H1 (cell line): ENCODE measurements around the gene DPF3. TPM values are rescaled to one million over a fixed set of nuclear protein-coding genes. Genes with fewer than 3 reads are reported as not detected.

ENCODE experiments used
- CTCF ChIA-PET: fragments of 300-600 bp; sonication (Branson Sonifier 250); formaldehyde crosslinking; loops from one replicate; lab custom pipeline; 2021; ENCODE audit not compliant: partially characterized antibody; lab: Charles Lee
- POLR2A ChIA-PET: fragments of 300-600 bp; sonication (Branson Sonifier 250); formaldehyde crosslinking; loops from one replicate; lab custom pipeline; 2021; ENCODE audit warnings: inconsistent platforms; ENCODE audit not compliant: partially characterized antibody; lab: Charles Lee
- DNase-seq, 2 experiments: peaks; one replicate each; pipeline versions ENCODE4 v3.0.0 to v3.0.0-alpha.2; 2010 to 2022; ENCODE audit warnings: low spot score in 2 of 2, low read depth in 1 of 2, mixed read lengths in 1 of 2
- FAIRE-seq: peaks from 2 replicates; lab custom pipeline; 2011; peaks lifted over from hg19 to GRCh38; lab: Jason Lieb, UNC
- H2AFZ ChIP-seq: 2 replicates; pipeline ENCODE4 v1.8.1; 2012; ENCODE audit warnings: low read length, inconsistent platforms
- H2AK5ac ChIP-seq: 2 replicates; pipeline ENCODE4 v1.6.1; 2013; ENCODE audit warnings: low read depth, low read length
- H2BK120ac ChIP-seq: replicated peaks from 2 replicates; pipeline ENCODE3; 2013; ENCODE audit warnings: low read depth, low read length, inconsistent platforms
- H2BK12ac ChIP-seq: 2 replicates; pipeline ENCODE4 v1.6.1; 2013; ENCODE audit warnings: low read depth, low read length
- H2BK15ac ChIP-seq: 2 replicates; pipeline ENCODE4 v1.6.1; 2013; ENCODE audit warnings: low read length
- H2BK20ac ChIP-seq: 2 replicates; pipeline ENCODE4 v1.6.1; 2013; ENCODE audit warnings: low read length
- H2BK5ac ChIP-seq: 2 replicates; pipeline ENCODE4 v1.6.1; 2013; ENCODE audit warnings: low read depth, low read length
- H3K14ac ChIP-seq: 2 replicates; pipeline ENCODE4 v1.6.1; 2013; ENCODE audit warnings: inconsistent platforms; ENCODE audit not compliant: insufficient read length
- H3K18ac ChIP-seq: 2 replicates; pipeline ENCODE4 v1.6.1; 2013; ENCODE audit warnings: low read length; ENCODE audit errors: extremely low read depth
- H3K23ac ChIP-seq: 2 replicates; pipeline ENCODE4 v1.6.1; 2013; ENCODE audit warnings: inconsistent platforms; ENCODE audit not compliant: insufficient read length
- H3K23me2 ChIP-seq: 2 replicates; pipeline ENCODE4 v1.6.1; 2013; ENCODE audit warnings: low read depth, low read length
- H3K27ac ChIP-seq: 2 replicates; pipeline ENCODE4 v1.6.1; 2011; ENCODE audit warnings: low read depth, low read length, inconsistent platforms
- H3K27me3 ChIP-seq, 4 experiments: replicated peaks in 1 of 4; 1 replicate in 1 of 4; 2 replicates in 3 of 4; pipeline versions ENCODE4 v1.6.1 to v1.8.1; 2011 to 2013; ENCODE audit warnings: low read length in 3 of 4, mild to moderate bottlenecking in 3 of 4, inconsistent platforms in 2 of 4, mixed read lengths in 2 of 4, moderate library complexity in 1 of 4; ENCODE audit not compliant: control insufficient read depth in 3 of 4, insufficient read depth in 3 of 4; ENCODE audit errors: extremely low read depth in 1 of 4
- H3K36me3 ChIP-seq, 4 experiments: 2 replicates each; pipeline versions ENCODE4 v1.6.1 to v1.8.1; 2011 to 2013; ENCODE audit warnings: mild to moderate bottlenecking in 4 of 4, low read length in 3 of 4, moderate library complexity in 2 of 4, control low read depth in 1 of 4, inconsistent platforms in 1 of 4; ENCODE audit not compliant: insufficient read depth in 4 of 4, control insufficient read depth in 2 of 4
- H3K4ac ChIP-seq: replicated peaks from 2 replicates; pipeline ENCODE3; 2013; ENCODE audit warnings: low read length, low read depth, mixed read lengths, inconsistent platforms; ENCODE audit not compliant: insufficient read length
- H3K4me1 ChIP-seq, 4 experiments: replicated peaks in 1 of 4; 1 replicate in 1 of 4; 2 replicates in 3 of 4; pipeline versions ENCODE4 v1.6.1 to v1.8.1; 2011 to 2013; ENCODE audit warnings: low read length in 3 of 4, inconsistent platforms in 2 of 4, mixed read lengths in 1 of 4; ENCODE audit not compliant: insufficient read depth in 4 of 4, control insufficient read depth in 3 of 4
- H3K4me2 ChIP-seq, 2 experiments: 2 replicates each; pipeline versions ENCODE4 v1.6.1 to v1.8.1; 2011 to 2013; ENCODE audit warnings: low read depth in 2 of 2, low read length in 2 of 2, control low read depth in 1 of 2, inconsistent platforms in 1 of 2, mild to moderate bottlenecking in 1 of 2; ENCODE audit not compliant: insufficient read depth in 1 of 2
- H3K4me3 ChIP-seq, 4 experiments: fragments of 200-600, 300-600 bp in 1 of 4; sonication (generic), shearing (Covaris generic), sonication (Bioruptor Twin) in 1 of 4; 2 replicates each; pipeline versions ENCODE4 v1.5.1 to v1.8.1; 2011 to 2016; ENCODE audit warnings: low read length in 4 of 4, low read depth in 3 of 4, control low read depth in 2 of 4, inconsistent platforms in 2 of 4, mild to moderate bottlenecking in 2 of 4, mixed read lengths in 1 of 4, moderate library complexity in 1 of 4; ENCODE audit not compliant: insufficient read depth in 2 of 4; ENCODE audit errors: extremely low read depth in 1 of 4
- H3K56ac ChIP-seq: replicated peaks from 2 replicates; pipeline ENCODE3; 2013; ENCODE audit warnings: low read depth, mild to moderate bottlenecking, mixed read lengths, low read length, inconsistent platforms; ENCODE audit not compliant: insufficient read length
- H3K79me1 ChIP-seq: 2 replicates; pipeline ENCODE4 v1.6.1; 2013; ENCODE audit warnings: low read depth, low read length, control low read depth
- H3K79me2 ChIP-seq, 2 experiments: 2 replicates each; pipeline versions ENCODE4 v1.6.1 to v1.8.1; 2012 to 2013; ENCODE audit warnings: low read length in 2 of 2, mild to moderate bottlenecking in 2 of 2, inconsistent platforms in 1 of 2; ENCODE audit not compliant: insufficient read depth in 2 of 2, control insufficient read depth in 1 of 2
- H3K9ac ChIP-seq, 4 experiments: replicated peaks in 1 of 4; 1 replicate in 1 of 4; 2 replicates in 3 of 4; pipeline versions ENCODE4 v1.6.1 to v1.8.1; 2011 to 2013; ENCODE audit warnings: low read depth in 3 of 4, low read length in 3 of 4, control low read depth in 2 of 4, mild to moderate bottlenecking in 2 of 4, moderate library complexity in 2 of 4, inconsistent platforms in 1 of 4; ENCODE audit errors: extremely low read depth in 1 of 4
- H3K9me3 ChIP-seq, 2 experiments: 2 replicates each; pipeline versions ENCODE4 v1.6.1 to v1.8.1; 2012 to 2013; ENCODE audit warnings: mild to moderate bottlenecking in 2 of 2, moderate library complexity in 2 of 2, control low read depth in 1 of 2, inconsistent platforms in 1 of 2, low read depth in 1 of 2, low read length in 1 of 2, mixed read lengths in 1 of 2; ENCODE audit not compliant: insufficient read depth in 2 of 2
- H4K20me1 ChIP-seq, 2 experiments: replicated peaks in 1 of 2; 2 replicates each; pipeline versions ENCODE3 to v1.8.1; 2011 to 2013; ENCODE audit warnings: inconsistent platforms in 2 of 2, low read length in 2 of 2, mild to moderate bottlenecking in 1 of 2; ENCODE audit not compliant: insufficient read depth in 2 of 2, control insufficient read depth in 1 of 2
- H4K5ac ChIP-seq: 2 replicates; pipeline ENCODE4 v1.6.1; 2013; ENCODE audit warnings: low read length, low read depth, mixed read lengths, inconsistent platforms; ENCODE audit not compliant: insufficient read length
- H4K8ac ChIP-seq: 2 replicates; pipeline ENCODE4 v1.8.0; 2013; ENCODE audit warnings: mild to moderate bottlenecking, moderate library complexity, low read length, inconsistent platforms; ENCODE audit not compliant: insufficient read depth; ENCODE audit errors: extremely low read depth
- H4K91ac ChIP-seq: replicated peaks from 2 replicates; pipeline ENCODE3; 2013; ENCODE audit warnings: low read length, mixed read lengths, inconsistent platforms; ENCODE audit not compliant: insufficient read length
- CBX8 ChIP-seq: fragments of 300-800, 300-1000 bp; sonication (generic); IDR thresholded peaks from 2 replicates; pipeline ENCODE4 v1.7.1; 2016; ENCODE audit warnings: low read depth, low read length, borderline replicate concordance
- FOSL1 ChIP-seq: IDR thresholded peaks from 2 replicates; pipeline ENCODE4 v1.6.1; 2011; ENCODE audit warnings: mild to moderate bottlenecking, low read depth, low read length, moderate library complexity; ENCODE audit not compliant: insufficient read depth
- HDAC6 ChIP-seq: IDR thresholded peaks from one replicate; pipeline ENCODE4 v1.7.1; 2012; ENCODE audit warnings: low read depth, mild to moderate bottlenecking, inconsistent platforms, low read length, moderate library complexity
- KDM4A ChIP-seq: IDR thresholded peaks from one replicate; pipeline ENCODE4 v1.7.1; 2012; ENCODE audit warnings: low read depth, mild to moderate bottlenecking, moderate library complexity, low read length, inconsistent platforms; ENCODE audit not compliant: severe bottlenecking
- KDM5A ChIP-seq: fragments of 200-600 bp; IDR thresholded peaks from 2 replicates; pipeline ENCODE4 v1.7.1; 2012; ENCODE audit warnings: mild to moderate bottlenecking, low read length, inconsistent platforms, mixed read lengths
- PHF8 ChIP-seq: fragments of 200-600 bp; sonication (generic); conservative IDR thresholded peaks from 2 replicates; pipeline ENCODE4 v1.7.1; 2012; ENCODE audit warnings: low read depth, mild to moderate bottlenecking, inconsistent platforms, low read length, moderate library complexity
- RAD21 ChIP-seq, 2 experiments: IDR thresholded peaks in 1 of 2; conservative IDR thresholded peaks in 1 of 2; 2 replicates each; pipeline ENCODE4 v1.6.1; 2011; ENCODE audit warnings: low read depth in 2 of 2, low read length in 2 of 2, improper control_type of control experiment in 1 of 2, inconsistent platforms in 1 of 2, mild to moderate bottlenecking in 1 of 2, moderate library complexity in 1 of 2
- RXRA ChIP-seq: IDR thresholded peaks from 2 replicates; pipeline ENCODE4 v1.6.1; 2011; ENCODE audit warnings: low read depth, mild to moderate bottlenecking, low read length, moderate library complexity; ENCODE audit not compliant: insufficient read depth
- TCF12 ChIP-seq: IDR thresholded peaks from 2 replicates; pipeline ENCODE4 v1.6.1; 2011; ENCODE audit warnings: low read depth, mild to moderate bottlenecking, low read length
- WGBS, 2 experiments: shearing (Covaris generic) in 1 of 2; methylation state at CpG; one replicate each; pipeline versions ENCODE4 v1.1.6 to v1.1.7; 2013 to 2015; ENCODE audit warnings: low lambda C conversion rate in 2 of 2, mixed read lengths in 2 of 2, inconsistent platforms in 1 of 2, low coverage in 1 of 2, missing lambda C conversion rate in 1 of 2; ENCODE audit not compliant: insufficient replicate concordance in 2 of 2, insufficient coverage in 1 of 2, insufficient read length in 1 of 2; ENCODE audit errors: extremely low coverage in 1 of 2, missing lambda C conversion rate in 1 of 2; 5-methylcytosine and 5-hydroxymethylcytosine counted together
- polyA plus RNA-seq, 7 experiments: library from polyadenylated mRNA; depleted of rRNA in 3 of 7; stranded (reverse) in 5 of 7; unstranded in 2 of 7; fragments of >200 nt in 5 of 7; fragments of 200-250 nt in 2 of 7; gene quantifications; 1 replicate in 5 of 7; 2 replicates in 1 of 7; 4 replicates in 1 of 7; pipeline versions ENCODE4 v1.2.1 to v1.2.3, GENCODE V29; 2011 to 2013; ENCODE audit warnings: missing spikeins in 2 of 7, mixed read lengths in 2 of 7
- total RNA-seq: library from RNA; stranded (reverse); fragmentation: NEBNext Ultra II Directional; extraction: Animal tissue kit (Norgen Biotek cat#: 25700); gene quantifications from 2 replicates; pipeline ENCODE4 v1.2.1, GENCODE V29; 2021
- TF ChIP-seq, protein P1 (sequence below): IDR thresholded peaks from 2 replicates; pipeline ENCODE4 v1.6.1; 2012; ENCODE audit warnings: low read length, inconsistent platforms

DPF3 gene
- total and polyA plus RNA-seq, 2 of the 8 experiments (the other 6 are each of a cell fraction or from before 2014, with no cell fraction given): 0.19 TPM; not detected in 1

DNA sequence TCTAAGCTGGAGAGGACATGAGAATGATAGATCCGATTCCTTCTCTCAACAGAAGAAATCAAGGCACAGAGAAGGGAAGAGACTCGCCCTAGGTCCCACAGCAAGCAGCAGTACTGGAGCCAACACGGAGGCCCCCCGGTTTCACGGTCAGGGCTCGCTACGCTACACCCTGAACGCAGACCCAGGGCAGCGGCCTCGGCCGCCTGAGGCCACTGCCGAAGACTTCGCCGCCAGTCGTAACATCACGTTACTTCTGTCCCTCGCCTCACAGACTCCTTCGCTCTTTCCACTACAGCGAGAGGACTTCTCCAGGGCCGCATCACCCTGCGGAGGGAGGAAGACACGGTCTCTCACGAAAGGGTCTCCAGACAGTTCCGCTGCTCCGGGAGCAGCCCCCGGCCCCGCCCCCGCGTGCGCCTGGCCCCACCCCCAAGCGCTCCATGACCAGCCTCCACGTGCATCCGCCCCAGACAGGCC is 32.0 kb upstream of the DPF3 start:
- Histone ChIP-seq H3K23me2 (peaks cover 11% of the 10 kb centered on the region), H3K4me2 (peak overlapping the region; percentile 76 to 84), H3K9me3 (no peaks in the 10 kb centered on the region), H4K91ac (no peak overlapping the region), H2BK12ac (peak overlapping the region; percentile 63; the same call in 1 of the 2 replicates), H2BK5ac (no peak overlapping the region), H2BK15ac (no peak overlapping the region), H3K79me2 (peaks cover 0 to 3% of the 10 kb centered on the region in 2 experiments; a peak in 1 of 4 replicates), H3K36me3 (no peaks in the 10 kb centered on the region; a peak in 1 of 8 replicates), H4K8ac (no peak overlapping the region), H2BK20ac (no peak overlapping the region), H3K18ac (peak overlapping the region; percentile 81), H3K4ac (no peak overlapping the region), H4K5ac (no peak overlapping the region), H3K56ac (no peak overlapping the region), H4K20me1 (no peaks in the 10 kb centered on the region), H3K23ac (no peak overlapping the region), H3K79me1 (no peaks in the 10 kb centered on the region; the same call in 1 of the 2 replicates), H3K14ac (no peak overlapping the region), H3K4me1 (peaks cover 0 to 2% (median under 1%) of the 10 kb centered on the region in 4 experiments; a peak in 4 of 7 replicates), H3K9ac (peak overlapping the region in 1 of 4 experiments; percentile 16; a peak in 2 of 7 replicates), H3K27ac (no peak overlapping the region), H2AK5ac (no peak overlapping the region), H3K27me3 (peaks cover 0 to 10% (median 8%) of the 10 kb centered on the region in 4 experiments; a peak in 5 of 7 replicates), H3K4me3 (peak overlapping the region; percentile 66 to 78 (median 71)), H2AFZ (peak overlapping the region; percentile 98), H2BK120ac (no peak overlapping the region)
- no peak for DNase-seq
- ChIA-PET CTCF (interaction anchor here (1.1 to 2.3 kb wide), 3 partner anchors 22 to 411 kb away, joined by 4 to 7 read pairs (median 4); no protein-coding TSS in a partner anchor), POLR2A (interaction anchor here (1.5 kb wide), 1 partner anchor 11 kb away, joined by 6 read pairs; no protein-coding TSS in a partner anchor)
- 18% methylated on average over 17 of the region's 33 CpGs; no CpG with 5 or more reads in 1 of the 2 experiments for WGBS, 2 experiments
- no peak for FAIRE-seq
- no peak for TF ChIP-seq RAD21 (IDR thresholded peaks at IDR 0.05 in 1 of 2, conservative IDR thresholded peaks at IDR 0.05 in 1 of 2; ENCODE audit: low read depth in 2 of 2, low read length in 2 of 2)
- TF ChIP-seq FOSL1: no peak
- TF ChIP-seq HDAC6: no peak
- TF ChIP-seq CBX8: no peak
- TF ChIP-seq RXRA: no peak
- 0 out of 2 replicates have a peak, but pooled peaks have one; percentile 5 for TF ChIP-seq PHF8
- TF ChIP-seq KDM4A: no peak
- TF ChIP-seq KDM5A: no peak
- TF ChIP-seq TCF12: no peak
- TF ChIP-seq, protein P1, sequence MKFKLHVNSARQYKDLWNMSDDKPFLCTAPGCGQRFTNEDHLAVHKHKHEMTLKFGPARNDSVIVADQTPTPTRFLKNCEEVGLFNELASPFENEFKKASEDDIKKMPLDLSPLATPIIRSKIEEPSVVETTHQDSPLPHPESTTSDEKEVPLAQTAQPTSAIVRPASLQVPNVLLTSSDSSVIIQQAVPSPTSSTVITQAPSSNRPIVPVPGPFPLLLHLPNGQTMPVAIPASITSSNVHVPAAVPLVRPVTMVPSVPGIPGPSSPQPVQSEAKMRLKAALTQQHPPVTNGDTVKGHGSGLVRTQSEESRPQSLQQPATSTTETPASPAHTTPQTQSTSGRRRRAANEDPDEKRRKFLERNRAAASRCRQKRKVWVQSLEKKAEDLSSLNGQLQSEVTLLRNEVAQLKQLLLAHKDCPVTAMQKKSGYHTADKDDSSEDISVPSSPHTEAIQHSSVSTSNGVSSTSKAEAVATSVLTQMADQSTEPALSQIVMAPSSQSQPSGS: no peak
